Prostate gland (tissue), 2 donors: ENCODE measurements around the gene RBPJL.

Experiments
- POLR2A ChIP-seq: fragments of 450-650 bp; IDR thresholded peaks from one replicate; pipeline ENCODE4 v1.6.1; 2016; ENCODE audit warnings: antibody characterized with exemption, mild to moderate bottlenecking
- TF ChIP-seq, protein P1 (sequence below), 4 experiments: fragments of 200-600 bp in 2 of 4; fragments of 450-650 bp in 2 of 4; sonication (generic) in 2 of 4; IDR thresholded peaks; 1 replicate in 3 of 4; 2 replicates in 1 of 4; pipeline ENCODE4 v1.5.1; 2016 to 2019; ENCODE audit warnings: antibody characterized with exemption in 4 of 4, mild to moderate bottlenecking in 2 of 4, moderate library complexity in 2 of 4

GRCh38 chr20:45361793-45362192 lies 55.2 kb downstream of the RBPJL start:
- TF ChIP-seq POLR2A = no peak
- TF ChIP-seq, protein P1, sequence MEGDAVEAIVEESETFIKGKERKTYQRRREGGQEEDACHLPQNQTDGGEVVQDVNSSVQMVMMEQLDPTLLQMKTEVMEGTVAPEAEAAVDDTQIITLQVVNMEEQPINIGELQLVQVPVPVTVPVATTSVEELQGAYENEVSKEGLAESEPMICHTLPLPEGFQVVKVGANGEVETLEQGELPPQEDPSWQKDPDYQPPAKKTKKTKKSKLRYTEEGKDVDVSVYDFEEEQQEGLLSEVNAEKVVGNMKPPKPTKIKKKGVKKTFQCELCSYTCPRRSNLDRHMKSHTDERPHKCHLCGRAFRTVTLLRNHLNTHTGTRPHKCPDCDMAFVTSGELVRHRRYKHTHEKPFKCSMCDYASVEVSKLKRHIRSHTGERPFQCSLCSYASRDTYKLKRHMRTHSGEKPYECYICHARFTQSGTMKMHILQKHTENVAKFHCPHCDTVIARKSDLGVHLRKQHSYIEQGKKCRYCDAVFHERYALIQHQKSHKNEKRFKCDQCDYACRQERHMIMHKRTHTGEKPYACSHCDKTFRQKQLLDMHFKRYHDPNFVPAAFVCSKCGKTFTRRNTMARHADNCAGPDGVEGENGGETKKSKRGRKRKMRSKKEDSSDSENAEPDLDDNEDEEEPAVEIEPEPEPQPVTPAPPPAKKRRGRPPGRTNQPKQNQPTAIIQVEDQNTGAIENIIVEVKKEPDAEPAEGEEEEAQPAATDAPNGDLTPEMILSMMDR (IDR thresholded peaks at IDR 0.05) = no peak
